ENCODE results near the gene MS4A12. TPM values are rescaled to one million over a fixed set of nuclear protein-coding genes. Genes with fewer than 3 reads are reported as not detected.
"Not testable (repeated sequence)": the region's sequence is repeated elsewhere in the genome, so short reads cannot be mapped to it uniquely, and the experiment has no call there.

MS4A12 gene, protein sequence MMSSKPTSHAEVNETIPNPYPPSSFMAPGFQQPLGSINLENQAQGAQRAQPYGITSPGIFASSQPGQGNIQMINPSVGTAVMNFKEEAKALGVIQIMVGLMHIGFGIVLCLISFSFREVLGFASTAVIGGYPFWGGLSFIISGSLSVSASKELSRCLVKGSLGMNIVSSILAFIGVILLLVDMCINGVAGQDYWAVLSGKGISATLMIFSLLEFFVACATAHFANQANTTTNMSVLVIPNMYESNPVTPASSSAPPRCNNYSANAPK
- total RNA-seq (not detected), polyA plus RNA-seq (ENCODE audit: insufficient read depth, low read depth, low replicate concordance) (not detected)
- long read RNA-seq, donor 1: 0 reads
- long read RNA-seq, donor 2: 0 reads
- long read RNA-seq, donor 3: 0 reads
- long read RNA-seq, donor 4: 0 reads
- long read RNA-seq, donor 5: 0 reads
- long read RNA-seq, donor 6: 0 reads
- long read RNA-seq, donor 7: 0 reads
- long read RNA-seq, donor 8: 0 reads
- long read RNA-seq, donor 9: 0 reads
- long read RNA-seq, donor 10: 0 reads

DNA sequence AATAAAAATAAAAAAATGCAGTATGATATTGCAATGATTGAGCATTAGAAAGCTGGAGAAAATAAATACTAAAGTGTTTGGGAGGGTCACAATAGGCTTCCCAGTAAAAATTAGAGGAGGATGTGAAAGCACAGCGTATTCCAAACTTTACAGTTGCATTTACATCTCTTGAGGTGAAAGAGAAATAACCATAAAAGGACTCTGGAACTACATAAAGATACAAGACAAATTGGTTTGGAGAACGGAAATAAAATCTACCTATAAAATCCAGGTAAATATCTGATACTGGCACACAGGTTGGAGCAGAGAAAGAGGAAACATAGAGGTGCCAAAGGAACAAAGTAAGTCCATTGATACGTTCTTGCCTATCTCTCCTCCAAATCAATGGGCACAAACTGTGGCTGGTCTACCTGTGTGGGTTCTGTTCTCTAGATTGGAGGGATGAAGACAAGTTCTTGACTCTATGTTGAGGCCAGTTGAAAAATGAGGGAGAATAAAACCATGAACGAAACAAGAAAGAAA, at the start of gene MS4A12:
TSS of gene MS4A12 (plus strand) at position 291 of the 522 bp plus-strand sequence. CDS start 4,541 bp downstream, outside the sequence.
- Histone ChIP-seq H3K9ac (ENCODE audit: low read length in 3 of 3) (no peak within 1 kb of the TSS), H3K36me3 (ENCODE audit: control insufficient read depth in 2 of 3, insufficient read depth in 3 of 3, low read length in 3 of 3) (no peaks in the 10 kb centered on the region), H3K4me3 (ENCODE audit: low read length in 3 of 3) (no peak within 1 kb of the TSS), H3K27me3 (ENCODE audit: control insufficient read depth, insufficient read depth, low read length) (no peaks in the 10 kb centered on the region), H3K9me3 (ENCODE audit: control insufficient read depth in 2 of 3, insufficient read depth in 1 of 3, low read length in 3 of 3) (no peaks in the 10 kb centered on the region), H3K4me1 (ENCODE audit: control insufficient read depth in 2 of 3, insufficient read depth in 2 of 3, low read depth in 1 of 3, low read length in 3 of 3) (no peaks in the 10 kb centered on the region), H3K27ac (ENCODE audit: low read depth in 2 of 2, low read length in 2 of 2) (no peak within 1 kb of the TSS)
- DNase-seq (no peak), FAIRE-seq (no peak)
- no peak for TF ChIP-seq CTCF (IDR thresholded peaks at IDR 0.05; ENCODE audit: borderline replicate concordance, extremely low read depth, insufficient read depth)
- intact Hi-C loops (cut with DNase I): no loop called here

DNA sequence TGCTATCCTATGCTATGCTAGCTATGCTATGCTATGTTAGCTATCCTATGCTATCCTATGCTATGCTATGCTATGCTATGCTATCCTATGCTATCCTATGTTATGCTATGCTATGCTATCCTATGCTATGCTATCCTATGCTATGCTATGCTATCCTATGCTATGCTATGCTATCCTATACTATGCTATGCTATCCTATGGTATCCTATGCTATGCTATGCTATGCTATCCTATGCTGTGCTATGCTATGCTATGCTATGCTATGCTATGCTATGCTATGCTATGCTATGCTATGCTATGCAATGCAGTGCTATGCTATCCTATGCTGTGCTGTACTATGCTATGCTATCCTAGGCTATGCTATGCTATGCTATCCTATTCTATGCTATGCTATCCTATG, 45.5 kb upstream of the MS4A12 start:
- FAIRE-seq (no peak), DNase-seq (no peak)
- no peaks in the 10 kb centered on the region for H3K9me3 ChIP-seq (ENCODE audit: control insufficient read depth in 2 of 3, insufficient read depth in 1 of 3, low read length in 3 of 3)
- no peak overlapping the region for H3K4me3 ChIP-seq (ENCODE audit: low read length in 3 of 3)
- peaks cover 0 to 3% (median 0%) of the 10 kb centered on the region in 3 donors for H3K4me1 ChIP-seq (ENCODE audit: control insufficient read depth in 2 of 3, insufficient read depth in 2 of 3, low read depth in 1 of 3, low read length in 3 of 3)
- H3K27ac ChIP-seq (ENCODE audit: low read depth in 2 of 2, low read length in 2 of 2): no peak overlapping the region
- TF ChIP-seq CTCF (IDR thresholded peaks at IDR 0.05; ENCODE audit: borderline replicate concordance, extremely low read depth, insufficient read depth): no peak
- no peak overlapping the region for H3K9ac ChIP-seq (ENCODE audit: low read length in 3 of 3)
- H3K27me3 ChIP-seq (ENCODE audit: control insufficient read depth, insufficient read depth, low read length): no peaks in the 10 kb centered on the region
- no peaks in the 10 kb centered on the region for H3K36me3 ChIP-seq (ENCODE audit: control insufficient read depth in 2 of 3, insufficient read depth in 3 of 3, low read length in 3 of 3)
- intact Hi-C loops (cut with DNase I): no loop called here

- no peak for TF ChIP-seq CTCF (IDR thresholded peaks at IDR 0.05; ENCODE audit: borderline replicate concordance, extremely low read depth, insufficient read depth)
These were observed 44.7 kb upstream of the MS4A12 start for GRCh38 chr11:60447846-60448245.

DNA sequence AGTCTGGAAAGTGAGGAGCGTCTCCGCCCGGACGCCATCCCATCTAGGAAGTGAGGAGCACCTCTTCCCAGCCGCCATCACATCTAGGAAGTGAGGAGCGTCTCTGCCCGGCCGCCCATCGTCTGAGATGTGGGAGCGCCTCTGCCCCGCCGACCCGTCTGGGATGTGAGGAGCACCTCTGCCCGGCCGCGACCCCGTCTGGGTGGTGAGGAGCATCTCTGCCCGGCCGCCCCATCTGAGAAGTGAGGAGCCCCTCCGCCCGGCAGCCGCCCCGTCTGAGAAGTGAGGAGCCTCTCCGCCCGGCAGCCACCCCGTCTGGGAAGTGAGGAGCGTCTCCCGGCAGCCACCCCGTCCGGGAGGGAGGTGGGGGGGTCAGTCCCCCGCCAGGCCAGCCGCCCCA, 41.4 kb upstream of the MS4A12 start:
- H3K4me3 ChIP-seq (ENCODE audit: low read length in 3 of 3); H3K9ac ChIP-seq (ENCODE audit: low read length in 3 of 3); H3K4me1 ChIP-seq (ENCODE audit: control insufficient read depth in 2 of 3, insufficient read depth in 2 of 3, low read depth in 1 of 3, low read length in 3 of 3); H3K27ac ChIP-seq (ENCODE audit: low read depth in 2 of 2, low read length in 2 of 2); H3K36me3 ChIP-seq (ENCODE audit: control insufficient read depth in 2 of 3, insufficient read depth in 3 of 3, low read length in 3 of 3); intact Hi-C loops (cut with DNase I); H3K27me3 ChIP-seq (ENCODE audit: control insufficient read depth, insufficient read depth, low read length); H3K9me3 ChIP-seq (ENCODE audit: control insufficient read depth in 2 of 3, insufficient read depth in 1 of 3, low read length in 3 of 3); FAIRE-seq: not testable (repeated sequence)
- DNase-seq: peak in 1 of 5 donors; percentile 68

More at GRCh38 chr11:60447846-60448245, 44.7 kb upstream of the MS4A12 start:
- Histone ChIP-seq H3K4me1 (ENCODE audit: control insufficient read depth in 2 of 3, insufficient read depth in 2 of 3, low read depth in 1 of 3, low read length in 3 of 3) (peaks cover 0 to 3% (median 0%) of the 10 kb centered on the region in 3 donors), H3K4me3 (ENCODE audit: low read length in 3 of 3) (no peak overlapping the region), H3K27me3 (ENCODE audit: control insufficient read depth, insufficient read depth, low read length) (no peaks in the 10 kb centered on the region), H3K36me3 (ENCODE audit: control insufficient read depth in 2 of 3, insufficient read depth in 3 of 3, low read length in 3 of 3) (no peaks in the 10 kb centered on the region), H3K9ac (ENCODE audit: low read length in 3 of 3) (no peak overlapping the region), H3K27ac (ENCODE audit: low read depth in 2 of 2, low read length in 2 of 2) (no peak overlapping the region), H3K9me3 (ENCODE audit: control insufficient read depth in 2 of 3, insufficient read depth in 1 of 3, low read length in 3 of 3) (no peaks in the 10 kb centered on the region)
- intact Hi-C loops (cut with DNase I): no loop called here
- FAIRE-seq: no peak
- no peak for DNase-seq
